ENCODE data around the gene AKR1C1. TPM values are rescaled to one million over a fixed set of nuclear protein-coding genes. Genes with fewer than 3 reads are reported as not detected.
A peak's percentile ranks its signal among the peaks of the same experiment; 100 is the strongest.

AKR1C1 gene
- total and polyA plus RNA-seq, 2 of the 13 experiments (the other 11 are each of a cell fraction or from before 2014, with no cell fraction given) = 948 to 2,238 TPM

GRCh38 chr10:4953405-4953804 is 9.8 kb upstream of the AKR1C1 start:
- H4K20me1 ChIP-seq (ENCODE audit: insufficient read depth, low read length) = no peaks in the 10 kb centered on the region
- H3K4me2 ChIP-seq (ENCODE audit: low read depth, low read length) = no peak overlapping the region
- no peak for FAIRE-seq
- no peaks in the 10 kb centered on the region for H3K36me3 ChIP-seq (replicated peaks in 1 of 2; ENCODE audit: control insufficient read depth in 1 of 2, insufficient read depth in 2 of 2, low read length in 2 of 2)
- ChIA-PET CTCF (ENCODE audit: low intra/inter-chr PET ratio, low total read pairs) (no interaction called here), POLR2A (no interaction called here)
- intact Hi-C loops (cut with micrococcal nuclease; ENCODE audit: unreplicated experiment) (no loop called here), in situ Hi-C loops (cut with HindIII; ENCODE audit: extremely low pct_ligation_motif_present, low pct_unique_long_range_greater_than_20kb) (no loop called here)
- H2AFZ ChIP-seq (ENCODE audit: low read length) = no peak overlapping the region
- BruUV-seq (replicated peaks) = no TSS peak
- H3K4me1 ChIP-seq (ENCODE audit: insufficient read depth, low read length) = peaks cover 91% of the 10 kb centered on the region
- H3K9ac ChIP-seq (ENCODE audit: insufficient read depth, low read depth, low read length) = no peak overlapping the region
- no peak overlapping the region for H3K27ac ChIP-seq (ENCODE audit: extremely low read length, insufficient read depth, low read length)
- no peak for DNase-seq (ENCODE audit: low spot score)
- H3K9me3 ChIP-seq (ENCODE audit: low read length) = no peaks in the 10 kb centered on the region
- no peak for ATAC-seq
- H3K27me3 ChIP-seq (ENCODE audit: control insufficient read depth in 1 of 2, insufficient read depth in 2 of 2, low read length in 2 of 2) = no peaks in the 10 kb centered on the region
- H3K4me3 ChIP-seq (replicated peaks in 1 of 3; ENCODE audit: insufficient read depth in 1 of 3, low read depth in 2 of 3, low read length in 3 of 3) = no peak overlapping the region
- H3K79me2 ChIP-seq (ENCODE audit: insufficient read depth, low read length) = no peaks in the 10 kb centered on the region
- TF ChIP-seq ZBTB39 (CRISPR knock-in tag; IDR thresholded peaks at IDR 0.05) (no peak), MAFF (IDR thresholded peaks at IDR 0.05; ENCODE audit: low read depth, low read length) (peak; percentile 56), AHDC1 (CRISPR knock-in tag; IDR thresholded peaks at IDR 0.05; ENCODE audit: borderline replicate concordance) (no peak), ZNF318 (CRISPR knock-in tag; IDR thresholded peaks at IDR 0.05) (no peak), SOX5 (CRISPR knock-in tag; IDR thresholded peaks at IDR 0.05; ENCODE audit: borderline replicate concordance) (no peak), MTERF4 (CRISPR knock-in tag; IDR thresholded peaks at IDR 0.05) (no peak), KAT8 (CRISPR knock-in tag; IDR thresholded peaks at IDR 0.05) (no peak), ZFYVE20 (CRISPR knock-in tag; IDR thresholded peaks at IDR 0.05; ENCODE audit: borderline replicate concordance, low read depth) (no peak)

Measured in HepG2 (cell line).